HG02759 (cell line): Measurements from ENCODE around the gene IGFLR1.

Source experiments
- ATAC-seq: cut with Tn5 transposase; IDR thresholded peaks from one replicate; pipeline ENCODE4 v1.9.1; 2021; ENCODE audit warnings: mild to moderate bottlenecking, moderate library complexity; ENCODE audit not compliant: unreplicated experiment

IGFLR1 gene, protein sequence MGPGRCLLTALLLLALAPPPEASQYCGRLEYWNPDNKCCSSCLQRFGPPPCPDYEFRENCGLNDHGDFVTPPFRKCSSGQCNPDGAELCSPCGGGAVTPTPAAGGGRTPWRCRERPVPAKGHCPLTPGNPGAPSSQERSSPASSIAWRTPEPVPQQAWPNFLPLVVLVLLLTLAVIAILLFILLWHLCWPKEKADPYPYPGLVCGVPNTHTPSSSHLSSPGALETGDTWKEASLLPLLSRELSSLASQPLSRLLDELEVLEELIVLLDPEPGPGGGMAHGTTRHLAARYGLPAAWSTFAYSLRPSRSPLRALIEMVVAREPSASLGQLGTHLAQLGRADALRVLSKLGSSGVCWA

DNA sequence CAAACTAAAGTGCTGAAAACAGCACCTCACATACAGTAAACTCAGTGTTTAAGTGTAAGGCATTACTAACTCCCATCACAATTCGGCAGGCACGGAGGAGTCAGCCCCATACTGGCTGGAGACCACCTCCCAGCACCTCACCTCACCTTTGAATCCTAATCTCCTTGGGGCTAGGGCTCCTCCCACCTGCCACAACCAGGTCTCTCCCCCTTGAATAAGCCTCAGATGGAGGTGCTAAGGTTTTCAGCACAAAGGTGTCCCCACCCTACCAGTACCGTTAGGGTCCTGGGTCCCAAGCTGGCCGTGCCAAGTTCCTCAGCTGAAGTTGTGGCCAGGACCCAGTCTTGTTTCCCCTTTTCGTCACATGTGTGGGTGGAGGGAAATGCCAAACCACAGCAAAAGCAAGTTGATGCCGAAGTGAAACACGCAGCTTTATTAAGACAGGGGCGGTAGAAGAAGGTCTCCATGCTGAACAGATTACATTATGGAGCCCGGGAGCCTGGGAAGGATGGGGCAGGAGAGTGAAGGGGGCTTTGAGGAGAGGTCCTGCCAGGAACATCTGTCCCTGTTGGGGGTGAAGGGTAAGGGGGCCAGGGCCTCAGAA is at the start of gene IGFLR1:
TSS of gene IGFLR1 (minus strand) at position 332 of the 604 bp plus-strand sequence. CDS start 1,272 bp downstream, outside the sequence.
- no peak for ATAC-seq

DNA sequence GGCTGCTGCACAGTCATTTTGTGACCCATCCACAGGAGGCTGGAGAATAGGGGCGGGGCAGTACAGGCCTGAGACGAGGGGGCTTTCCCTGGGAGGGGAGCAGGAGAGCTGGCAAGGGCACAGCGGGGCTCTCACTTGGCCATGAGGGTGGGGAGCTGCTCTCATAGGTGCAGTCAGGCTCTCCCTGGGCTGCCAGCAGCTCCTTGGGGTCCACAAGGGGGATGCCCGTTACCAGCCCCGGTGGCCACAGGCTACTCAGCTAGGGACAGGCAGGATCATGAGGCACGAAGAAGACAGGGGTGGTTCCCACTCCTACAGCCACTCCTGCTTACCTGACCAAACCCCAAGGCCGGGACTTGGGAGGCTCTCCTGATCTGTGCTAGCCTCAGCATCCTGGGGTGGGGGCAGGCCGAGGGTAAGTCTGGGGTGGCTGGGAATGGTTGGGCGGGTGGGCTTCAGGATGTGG is 49.6 kb upstream of the IGFLR1 start:
- ATAC-seq: no peak

DNA sequence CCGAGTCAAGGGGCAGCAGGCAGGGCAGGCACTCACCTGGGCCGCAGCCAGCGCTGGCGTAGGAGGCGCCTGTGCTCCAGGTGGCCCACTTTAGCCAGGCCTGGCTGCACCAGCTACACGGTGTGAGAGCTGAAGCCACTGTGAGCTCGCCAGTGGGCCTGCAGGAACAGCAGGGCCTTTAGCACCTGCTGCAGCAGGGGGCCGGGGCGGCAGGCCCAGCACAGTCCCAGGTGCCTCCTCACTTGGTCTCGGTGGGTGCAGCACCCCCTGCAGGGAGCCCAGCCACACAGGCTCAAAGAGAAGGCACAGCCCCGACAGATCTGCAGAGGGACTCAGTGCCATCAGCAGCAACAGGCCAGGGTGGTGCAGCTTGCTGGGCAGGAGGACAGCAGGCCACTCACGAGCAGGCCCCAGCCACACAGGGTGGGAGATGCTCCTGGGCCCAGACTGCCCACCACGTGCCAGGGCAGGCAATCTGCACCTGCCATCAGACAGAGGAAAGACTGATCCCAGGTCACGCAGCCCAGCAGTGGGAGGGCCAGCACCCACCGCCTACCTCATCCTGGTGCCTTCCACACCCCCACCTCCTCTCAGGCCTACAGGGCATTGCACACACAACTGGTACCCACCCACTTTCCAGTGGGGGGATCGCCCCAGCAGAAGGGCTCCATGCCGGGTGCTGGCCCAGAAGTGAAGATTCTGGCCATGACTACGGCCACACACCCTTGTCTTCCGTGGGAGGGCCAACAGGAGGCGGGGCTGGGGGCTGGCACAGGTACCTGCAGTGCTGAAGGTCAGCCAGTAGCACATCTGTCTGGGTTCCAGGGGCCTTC is 48.9 kb upstream of the IGFLR1 start:
- no peak for ATAC-seq

DNA sequence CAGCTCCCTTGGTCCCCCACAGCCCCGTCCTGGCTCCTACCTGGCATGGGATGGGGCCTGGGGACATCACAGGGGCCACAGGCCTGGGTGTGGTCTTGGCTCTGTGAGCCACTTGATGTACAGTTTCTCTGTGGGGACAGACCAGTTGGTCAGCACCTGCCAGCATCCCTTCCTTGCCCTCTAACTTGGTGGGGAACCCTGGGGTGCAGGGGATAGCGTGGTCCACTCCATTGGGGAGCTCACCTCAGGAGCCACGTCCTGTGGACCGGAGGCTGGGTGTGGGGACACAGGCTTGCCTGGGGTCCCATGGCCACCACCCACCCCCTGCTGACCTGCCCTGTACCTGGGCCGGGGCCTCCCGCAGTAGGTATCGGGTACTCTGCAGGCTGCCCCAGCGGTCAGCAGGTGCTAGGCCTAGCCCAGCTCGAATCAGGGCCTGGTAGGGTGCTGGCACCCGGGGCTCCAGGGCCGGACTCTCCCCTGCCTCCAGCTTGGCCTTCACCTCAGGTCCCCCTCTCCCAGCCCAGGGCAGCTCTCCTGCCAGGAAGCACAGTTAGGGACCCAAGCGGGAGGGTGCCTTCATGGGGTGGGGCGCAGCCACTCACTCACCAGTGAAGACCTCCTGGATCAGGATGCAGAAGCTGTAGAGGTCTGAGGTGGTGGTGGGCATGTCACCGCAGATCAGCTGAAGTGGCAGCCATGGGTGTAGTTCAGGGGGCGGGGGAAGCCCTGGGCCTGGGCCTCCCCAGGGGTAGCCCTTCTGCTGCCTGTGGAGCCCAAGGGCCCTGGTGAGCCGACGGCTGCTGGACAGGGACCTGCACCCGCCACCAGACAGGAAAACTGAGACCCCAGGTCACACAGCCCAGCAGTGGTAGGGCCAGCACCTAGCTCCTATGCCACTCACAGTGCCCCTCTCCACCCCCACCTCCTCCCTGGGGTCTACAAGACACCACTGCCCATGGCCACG is 48.0 kb upstream of the IGFLR1 start:
- no peak for ATAC-seq

DNA sequence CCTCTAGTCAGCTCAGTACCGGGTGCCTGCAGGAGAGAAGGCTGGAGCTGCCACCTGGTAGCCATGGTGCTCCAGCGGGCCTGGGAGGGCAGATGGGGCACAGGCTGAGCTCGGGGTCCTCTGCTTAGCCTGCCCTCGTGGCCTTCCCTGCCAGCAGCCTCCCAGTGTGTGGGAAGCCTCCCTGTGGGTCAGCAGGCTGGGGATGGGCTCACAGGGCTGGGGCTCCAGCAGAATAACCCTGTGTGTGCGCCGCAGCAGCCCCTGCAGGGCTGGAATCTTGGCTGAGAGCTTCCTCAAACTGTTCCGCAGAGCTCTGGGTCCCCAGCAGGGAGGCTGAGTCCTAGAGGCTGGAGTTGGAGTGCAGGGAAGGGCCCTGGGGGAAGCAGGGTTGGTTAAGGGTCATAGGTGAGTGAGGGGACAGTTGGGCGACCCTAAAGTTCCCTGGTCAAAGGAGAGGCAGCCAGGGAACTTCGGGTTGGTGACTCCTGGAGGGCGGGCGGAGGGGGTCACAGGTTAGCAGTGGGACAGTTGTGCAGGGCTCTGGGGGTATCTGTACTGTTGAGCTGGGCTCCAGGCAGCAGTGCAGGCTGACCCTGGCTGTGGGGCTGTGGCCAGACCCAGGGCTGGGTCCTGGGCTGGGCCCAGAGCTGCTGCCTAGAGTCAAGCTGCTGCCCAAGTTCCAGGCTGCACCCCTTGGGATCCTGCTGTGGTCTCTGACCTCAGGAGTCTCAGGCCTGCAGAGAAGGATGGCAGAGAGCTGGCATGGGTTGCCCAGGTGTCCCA is 47.1 kb upstream of the IGFLR1 start:
- ATAC-seq: no peak

DNA sequence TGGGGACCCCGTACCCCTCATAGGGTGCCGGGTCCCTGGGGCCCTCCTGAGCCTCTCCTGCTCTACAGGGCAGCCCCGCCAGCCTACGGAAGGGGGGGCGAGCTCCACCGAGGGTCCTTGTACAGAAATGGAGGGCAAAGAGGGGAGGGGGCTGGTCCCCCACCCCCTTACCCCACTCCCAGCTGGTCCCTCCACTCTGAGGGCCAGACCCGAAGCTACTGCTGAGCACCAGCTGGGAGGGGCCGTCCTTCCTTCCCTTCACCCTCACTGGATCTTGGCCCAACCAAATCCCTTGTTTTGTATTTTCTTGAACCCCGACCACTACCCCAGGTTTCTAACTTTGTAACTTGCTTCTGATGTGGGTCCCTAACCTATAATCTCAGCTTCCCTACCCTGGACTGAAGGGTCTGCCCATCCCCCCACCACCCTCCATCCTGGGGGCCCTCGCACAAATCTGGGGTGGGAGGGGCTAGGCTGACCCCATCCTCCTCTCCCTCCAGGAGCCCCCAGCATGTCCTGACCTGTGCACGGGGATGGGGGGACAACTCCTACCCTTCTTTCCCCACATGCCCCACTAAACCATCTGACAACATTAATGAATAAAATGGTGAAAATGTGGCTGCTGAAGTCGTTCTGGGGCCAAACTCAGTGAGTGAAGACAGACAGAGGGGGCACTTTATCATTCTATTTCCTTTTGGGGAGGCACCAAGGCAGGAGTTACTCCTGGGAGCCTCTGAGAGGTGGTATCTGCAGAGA is 46.1 kb upstream of the IGFLR1 start:
- ATAC-seq: no peak

DNA sequence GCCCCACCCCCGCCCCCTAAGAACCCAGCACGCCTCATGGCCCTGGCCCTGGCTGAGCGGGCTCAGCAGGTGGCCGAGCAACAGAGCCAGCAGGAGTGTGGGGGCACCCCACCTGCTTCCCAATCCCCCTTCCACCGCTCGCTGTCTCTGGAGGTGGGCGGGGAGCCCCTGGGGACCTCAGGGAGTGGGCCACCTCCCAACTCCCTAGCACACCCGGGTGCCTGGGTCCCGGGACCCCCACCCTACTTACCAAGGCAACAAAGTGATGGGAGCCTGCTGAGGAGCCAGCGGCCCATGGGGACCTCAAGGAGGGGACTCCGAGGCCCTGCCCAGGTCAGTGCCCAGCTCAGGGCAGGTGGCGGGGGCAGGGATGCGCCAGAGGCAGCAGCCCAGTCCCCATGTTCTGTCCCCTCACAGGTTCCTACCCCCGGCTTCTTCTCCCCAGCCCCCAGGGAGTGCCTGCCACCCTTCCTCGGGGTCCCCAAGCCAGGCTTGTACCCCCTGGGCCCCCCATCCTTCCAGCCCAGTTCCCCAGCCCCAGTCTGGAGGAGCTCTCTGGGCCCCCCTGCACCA is 45.1 kb upstream of the IGFLR1 start:
- ATAC-seq: no peak

DNA sequence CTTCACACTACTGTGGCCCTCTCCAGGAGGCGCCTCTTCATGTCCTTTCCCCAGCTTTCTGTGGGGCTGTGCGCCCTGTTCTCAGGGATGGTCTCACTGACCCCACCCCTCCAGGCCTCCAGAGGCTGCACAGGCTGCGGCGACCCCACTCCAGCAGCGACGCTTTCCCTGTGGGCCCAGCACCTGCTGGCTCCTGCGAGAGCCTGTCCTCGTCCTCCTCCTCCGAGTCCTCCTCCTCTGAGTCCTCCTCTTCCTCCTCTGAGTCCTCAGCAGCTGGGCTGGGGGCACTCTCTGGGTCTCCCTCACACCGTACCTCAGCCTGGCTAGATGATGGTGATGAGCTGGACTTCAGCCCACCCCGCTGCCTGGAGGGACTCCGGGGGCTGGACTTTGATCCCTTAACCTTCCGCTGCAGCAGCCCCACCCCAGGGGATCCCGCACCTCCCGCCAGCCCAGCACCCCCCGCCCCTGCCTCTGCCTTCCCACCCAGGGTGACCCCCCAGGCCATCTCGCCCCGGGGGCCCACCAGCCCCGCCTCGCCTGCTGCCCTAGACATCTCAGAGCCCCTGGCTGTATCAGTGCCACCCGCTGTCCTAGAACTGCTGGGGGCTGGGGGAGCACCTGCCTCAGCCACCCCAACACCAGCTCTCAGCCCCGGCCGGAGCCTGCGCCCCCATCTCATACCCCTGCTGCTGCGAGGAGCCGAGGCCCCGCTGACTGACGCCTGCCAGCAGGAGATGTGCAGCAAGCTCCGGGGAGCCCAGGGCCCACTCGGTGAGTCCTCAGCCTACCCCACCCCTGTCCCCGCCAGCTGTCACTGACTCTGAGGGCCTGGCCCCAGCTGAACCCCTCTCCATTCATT is 44.3 kb upstream of the IGFLR1 start:
- no peak for ATAC-seq

DNA sequence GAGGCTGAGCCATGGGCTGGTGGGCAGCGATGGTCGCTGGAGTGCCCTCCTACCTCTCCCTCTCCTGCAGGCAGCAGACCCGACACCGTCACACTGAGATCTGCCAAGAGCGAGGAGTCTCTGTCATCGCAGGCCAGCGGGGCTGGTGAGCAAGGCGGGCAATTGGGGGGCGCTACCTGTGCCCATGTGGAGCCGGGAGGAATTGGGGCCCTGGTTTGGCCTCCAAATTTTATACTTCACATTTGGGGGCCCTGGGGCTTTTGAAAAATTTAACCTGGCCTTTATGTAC is 43.0 kb upstream of the IGFLR1 start:
- ATAC-seq: no peak

DNA sequence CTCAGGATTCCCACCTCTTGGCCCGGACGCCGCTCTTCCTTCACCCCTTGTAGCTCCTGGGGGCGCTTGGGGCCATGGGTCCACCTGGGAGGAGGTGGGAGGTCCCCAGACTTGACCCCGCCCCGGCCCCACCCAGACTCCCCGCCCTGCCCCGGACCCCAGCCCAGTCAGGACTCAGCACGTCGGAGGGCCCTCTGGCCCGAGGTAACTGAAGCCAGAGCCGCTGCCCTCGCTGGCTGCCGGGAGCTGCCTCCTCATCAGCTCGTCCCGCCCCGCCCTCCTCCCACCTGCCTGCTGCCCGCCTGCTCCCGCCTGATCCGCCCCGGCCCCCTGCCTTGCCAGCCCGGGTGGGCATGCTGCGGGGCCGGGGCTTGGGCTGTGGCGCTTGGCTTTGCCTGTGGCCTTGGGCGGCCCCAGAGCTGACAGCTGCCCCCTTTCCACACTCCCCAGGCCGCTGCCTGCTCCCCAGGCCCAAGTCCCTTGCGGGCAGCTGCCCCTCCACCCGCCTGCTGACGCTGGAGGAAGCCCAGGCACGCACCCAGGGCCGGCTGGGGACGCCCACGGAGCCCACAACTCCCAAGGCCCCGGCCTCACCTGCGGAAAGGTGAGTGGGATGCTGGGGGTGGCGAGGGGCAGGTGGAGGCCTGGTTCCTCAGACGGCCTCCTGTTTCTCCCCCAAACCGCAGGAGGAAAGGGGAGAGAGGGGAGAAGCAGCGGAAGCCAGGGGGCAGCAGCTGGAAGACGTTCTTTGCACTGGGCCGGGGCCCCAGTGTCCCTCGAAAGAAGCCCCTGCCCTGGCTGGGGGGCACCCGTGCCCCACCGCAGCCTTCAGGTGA is 42.5 kb upstream of the IGFLR1 start:
- ATAC-seq: no peak

DNA sequence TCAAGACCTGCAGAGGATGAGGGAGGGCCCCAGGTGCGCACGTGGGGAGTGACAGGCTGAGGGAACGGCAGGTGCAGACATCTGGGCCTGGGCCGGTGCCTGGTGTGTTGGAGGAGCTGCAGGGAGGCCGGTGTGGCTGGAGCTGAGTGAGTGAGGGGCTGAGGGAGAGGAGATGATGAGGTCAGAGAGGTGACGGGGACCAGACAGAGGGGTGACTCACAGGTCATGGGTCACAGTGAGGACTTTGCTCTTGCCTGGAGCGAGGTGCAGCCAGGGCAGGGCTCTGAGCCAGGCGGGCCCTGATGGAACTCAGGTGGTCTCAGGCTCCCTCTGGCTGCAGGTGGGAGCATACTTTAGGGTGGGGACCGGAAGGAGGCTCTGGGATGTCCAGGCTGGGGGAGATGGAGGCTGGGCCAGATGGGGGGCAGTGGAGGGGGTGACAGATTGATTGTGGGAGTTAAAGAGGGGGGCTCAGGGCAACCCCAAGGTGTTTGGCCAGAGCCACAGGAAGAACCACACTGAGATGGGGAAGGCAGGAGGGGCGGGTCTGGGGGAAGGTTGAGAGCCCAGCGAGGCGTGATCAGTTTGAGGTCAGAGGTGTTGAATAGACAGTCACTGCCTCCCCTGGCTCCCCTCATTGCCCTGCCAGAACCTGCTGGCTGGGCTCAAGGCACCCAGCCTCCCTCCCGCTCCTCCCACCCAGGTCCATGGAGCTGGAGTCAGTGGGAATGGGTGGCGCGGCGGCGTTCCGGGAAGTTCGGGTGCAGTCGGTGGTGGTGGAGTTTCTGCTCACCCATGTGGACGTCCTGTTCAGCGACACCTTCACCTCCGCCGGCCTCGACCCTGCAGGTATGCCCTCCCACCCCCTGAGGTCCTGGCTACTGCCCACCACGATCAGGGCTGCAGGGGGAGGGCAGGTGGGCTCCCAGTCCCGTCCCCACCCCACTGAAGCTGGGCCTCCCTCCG is 41.5 kb upstream of the IGFLR1 start:
- no peak for ATAC-seq

DNA sequence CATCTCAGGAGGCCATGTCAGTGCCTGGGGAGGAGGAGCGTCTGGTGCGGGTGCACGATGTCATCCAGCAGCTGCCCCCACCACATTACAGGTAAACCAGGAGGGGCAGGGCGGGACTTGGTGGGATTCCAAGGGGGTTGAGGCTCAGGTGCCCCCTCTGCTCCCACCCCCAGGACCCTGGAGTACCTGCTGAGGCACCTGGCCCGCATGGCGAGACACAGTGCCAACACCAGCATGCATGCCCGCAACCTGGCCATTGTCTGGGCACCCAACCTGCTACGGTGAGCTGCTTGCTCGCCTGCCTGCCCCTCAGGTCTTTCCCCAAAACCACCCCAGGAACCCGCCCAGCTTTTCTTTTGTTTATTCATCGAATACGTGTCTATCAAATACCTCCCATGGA is 40.3 kb upstream of the IGFLR1 start:
- no peak for ATAC-seq

DNA sequence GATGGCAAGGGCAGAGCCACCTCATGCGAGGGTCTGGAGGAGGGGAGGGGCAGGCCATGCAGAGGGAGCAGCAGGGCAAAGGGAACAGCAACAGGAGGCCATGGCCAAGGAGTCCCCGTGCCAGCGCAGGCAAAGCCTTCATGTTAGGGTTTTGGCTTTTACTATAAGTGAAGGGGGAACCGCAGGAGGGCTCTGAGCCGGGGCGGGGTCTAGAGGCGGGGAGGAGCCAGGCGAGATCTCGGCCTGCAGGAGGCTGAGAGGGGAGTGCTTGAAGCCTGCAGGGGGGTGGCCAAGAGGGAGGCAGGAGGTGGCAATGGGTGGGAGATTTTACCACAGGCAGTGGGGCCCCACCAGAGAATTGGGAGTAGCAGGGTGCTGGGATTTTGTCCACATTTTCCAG is 39.4 kb upstream of the IGFLR1 start:
- no peak for ATAC-seq

DNA sequence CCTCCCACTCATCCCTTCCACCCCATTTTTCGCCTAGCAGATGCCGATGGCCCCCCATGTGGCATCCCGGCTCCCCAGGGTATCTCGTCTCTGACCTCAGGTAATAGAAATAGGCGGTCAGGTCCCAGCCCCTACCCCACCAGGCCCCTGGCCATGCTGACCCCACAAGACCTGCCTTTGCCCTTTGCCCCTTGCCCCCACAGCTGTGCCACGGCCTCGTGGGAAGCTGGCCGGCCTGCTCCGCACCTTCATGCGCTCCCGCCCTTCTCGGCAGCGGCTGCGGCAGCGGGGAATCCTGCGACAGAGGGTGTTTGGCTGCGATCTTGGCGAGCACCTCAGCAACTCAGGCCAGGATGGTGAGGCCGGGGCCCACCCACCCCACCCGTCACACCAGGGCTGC is 38.5 kb upstream of the IGFLR1 start:
- no peak for ATAC-seq

DNA sequence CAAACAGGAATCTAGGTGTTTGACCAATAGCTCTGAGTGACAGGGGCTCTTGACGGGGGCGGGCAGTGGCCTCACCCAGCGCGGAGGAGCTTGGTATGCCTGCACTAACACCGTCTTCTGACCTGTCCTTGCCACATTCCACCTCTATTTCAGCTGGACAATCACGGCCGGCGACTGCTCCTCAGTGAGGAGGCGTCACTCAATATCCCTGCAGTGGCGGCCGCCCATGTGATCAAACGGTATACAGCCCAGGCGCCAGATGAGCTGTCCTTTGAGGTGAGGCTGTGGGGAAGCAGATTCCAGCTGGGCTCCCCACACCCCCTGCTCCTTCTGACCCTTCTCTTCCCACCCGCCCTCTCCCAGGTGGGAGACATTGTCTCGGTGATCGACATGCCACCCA is 37.8 kb upstream of the IGFLR1 start:
- no peak for ATAC-seq

DNA sequence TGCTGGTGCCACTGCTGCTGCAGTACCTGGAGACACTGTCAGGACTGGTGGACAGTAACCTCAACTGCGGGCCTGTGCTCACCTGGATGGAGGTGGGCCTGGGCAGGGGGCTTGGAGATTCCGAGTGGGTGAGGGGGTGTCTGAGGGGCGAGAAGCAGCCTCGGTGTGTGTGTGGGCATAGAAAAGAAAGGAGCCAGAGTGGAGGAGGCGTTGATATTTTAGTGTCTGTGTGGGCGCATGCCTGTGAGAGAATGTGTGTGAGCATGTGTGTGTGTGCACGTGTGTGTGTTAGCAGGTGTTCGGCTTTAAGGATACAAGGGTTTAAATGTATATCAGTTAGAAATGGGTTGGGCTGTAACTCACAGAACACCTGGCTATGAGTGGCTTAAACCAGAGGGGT is 36.8 kb upstream of the IGFLR1 start:
- no peak for ATAC-seq
